NCI-H1092 (cell line): ENCODE data around the gene MLEC.
"Not testable (repeated sequence)": the region's sequence is repeated elsewhere in the genome, so short reads cannot be mapped to it uniquely, and the experiment has no call there.

Source experiments
- DNase-seq: peaks from one replicate; lab custom pipeline; 2025; lab: John Stamatoyannopoulos, UW

Gene MLEC

GRCh38 chr12:120662879-120663278 is 24.1 kb upstream of the MLEC start:
- DNase-seq: no peak

GRCh38 chr12:120663741-120664140 is 23.2 kb upstream of the MLEC start:
- no peak for DNase-seq

- DNase-seq: no peak
These were observed 20.2 kb upstream of the MLEC start for GRCh38 chr12:120666571-120667390.

GRCh38 chr12:120668091-120668867 is 18.7 kb upstream of the MLEC start:
- DNase-seq: no peak

GRCh38 chr12:120668868-120669840 is 17.8 kb upstream of the MLEC start:
- no peak for DNase-seq

- DNase-seq: not testable (repeated sequence)
These were observed 16.7 kb upstream of the MLEC start for GRCh38 chr12:120670237-120670636.

- DNase-seq: no peak
These were observed 16.3 kb upstream of the MLEC start for GRCh38 chr12:120670667-120671066.

GRCh38 chr12:120674097-120674636 is 12.8 kb upstream of the MLEC start:
- DNase-seq: no peak

GRCh38 chr12:120677765-120678473 is 9.0 kb upstream of the MLEC start:
- no peak for DNase-seq

GRCh38 chr12:120678572-120678971 is 8.4 kb upstream of the MLEC start:
- DNase-seq: no peak

- DNase-seq: no peak
These were observed 6.7 kb upstream of the MLEC start for GRCh38 chr12:120680165-120680738.

- DNase-seq: no peak
These were observed 2.4 kb upstream of the MLEC start for GRCh38 chr12:120684523-120684932.

GRCh38 chr12:120685522-120685921 is 1.4 kb upstream of the MLEC start:
- no peak for DNase-seq

GRCh38 chr12:120686151-120686689 is 729 bp upstream of the MLEC start:
- DNase-seq: peak; percentile 95

- no peak for DNase-seq
These were observed 785 bp downstream of the MLEC start for GRCh38 chr12:120687578-120688289.

- no peak for DNase-seq
These were observed 1.6 kb downstream of the MLEC start for GRCh38 chr12:120688527-120689071.

- DNase-seq: no peak
These were observed 2.6 kb downstream of the MLEC start for GRCh38 chr12:120689397-120690082.

- no peak for DNase-seq
These were observed 3.1 kb downstream of the MLEC start for GRCh38 chr12:120690083-120690450.

GRCh38 chr12:120690978-120691377 is 4.0 kb downstream of the MLEC start:
- DNase-seq: no peak
